Esophagus squamous epithelium (tissue), 5 donors: ENCODE measurements around the gene IGLL1. TPM values are rescaled to one million over a fixed set of nuclear protein-coding genes. Genes with fewer than 3 reads are reported as not detected.
"Not testable (repeated sequence)": the region's sequence is repeated elsewhere in the genome, so short reads cannot be mapped to it uniquely, and the experiment has no call there.

Source experiments
- DNase-seq: peaks from one replicate; lab custom pipeline; 2025; lab: John Stamatoyannopoulos, UW
- H3K27ac ChIP-seq, 4 donors: fragments of 200-600 bp; sonication (generic); one replicate each; pipeline ENCODE4 v1.5.1; 2016 to 2019; ENCODE audit warnings: mild to moderate bottlenecking in 1 of 4
- H3K27me3 ChIP-seq, 4 donors: fragments of 200-600 bp; sonication (generic); 1 replicate in 3 of 4; 2 replicates in 1 of 4; pipeline versions ENCODE4 v1.5.1 to v1.6.0; 2017 to 2021; ENCODE audit warnings: antibody characterized with exemption in 1 of 4
- H3K36me3 ChIP-seq, 3 donors: fragments of 200-600 bp; sonication (generic); one replicate each; pipeline ENCODE4 v1.5.1; 2016 to 2019
- H3K4me1 ChIP-seq, 3 donors: fragments of 200-600 bp; sonication (generic); one replicate each; pipeline ENCODE4 v1.5.1; 2017 to 2019
- H3K4me3 ChIP-seq, 4 donors: fragments of 200-600 bp; sonication (generic); 1 replicate in 3 of 4; 2 replicates in 1 of 4; pipeline ENCODE4 v1.5.1; 2016 to 2019; ENCODE audit warnings: mild to moderate bottlenecking in 2 of 4, moderate library complexity in 1 of 4
- H3K9me3 ChIP-seq, 3 donors: fragments of 200-600 bp; sonication (generic); one replicate each; pipeline ENCODE4 v1.5.1; 2016 to 2019
- POLR2A ChIP-seq, 4 donors: fragments of 450-650 bp; IDR thresholded peaks; one replicate each; pipeline ENCODE4 v1.6.1; 2017; ENCODE audit warnings: antibody characterized with exemption in 4 of 4, mild to moderate bottlenecking in 4 of 4, moderate library complexity in 3 of 4
- WGBS, 2 donors: methylation state at CpG; one replicate each; pipeline ENCODE4 v1.1.5; 2018; 5-methylcytosine and 5-hydroxymethylcytosine counted together
- intact Hi-C: fragments of 100-400 bp; cut with DNase I; formaldehyde crosslinking; loops from one replicate; pipeline ENCODE4 v1.15.0; 2022
- total RNA-seq, 4 donors: library from RNA; depleted of rRNA; stranded (reverse); fragments of >200 nt; gene quantifications; one replicate each; pipeline ENCODE4 v1.1.0, GENCODE V29; 2016
- TF ChIP-seq, protein P1 (sequence below), 6 experiments: fragments of 450-650 bp in 4 of 6; fragments of 200-600 bp in 2 of 6; sonication (generic) in 2 of 6; IDR thresholded peaks; one replicate each; pipeline ENCODE4 v1.5.1; 2016 to 2019; ENCODE audit warnings: antibody characterized with exemption in 6 of 6, mild to moderate bottlenecking in 4 of 6, moderate library complexity in 4 of 6
- donor health status: DM: yes; HTN: yes; CAD: no.

Gene IGLL1
- total RNA-seq, 4 donors from 2014 or later: not detected

DNA sequence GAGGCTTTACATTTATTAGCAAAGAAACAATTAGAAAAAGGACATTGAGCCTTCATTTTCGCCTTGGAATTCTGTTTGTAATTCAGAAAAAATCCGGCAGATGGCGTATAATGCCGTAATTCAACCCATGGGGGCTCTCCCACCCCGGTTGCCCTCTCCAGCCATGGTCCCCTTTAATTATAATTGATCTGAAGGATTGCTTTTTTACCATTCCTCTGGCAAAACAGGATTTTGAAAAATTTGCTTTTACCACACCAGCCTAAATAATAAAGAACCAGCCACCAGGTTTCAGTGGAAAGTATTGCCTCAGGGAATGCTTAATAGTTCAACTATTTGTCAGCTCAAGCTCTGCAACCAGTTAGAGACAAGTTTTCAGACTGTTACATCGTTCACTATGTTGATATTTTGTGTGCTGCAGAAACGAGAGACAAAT lies 38.2 kb downstream of the IGLL1 start:
- TF ChIP-seq, protein P1, sequence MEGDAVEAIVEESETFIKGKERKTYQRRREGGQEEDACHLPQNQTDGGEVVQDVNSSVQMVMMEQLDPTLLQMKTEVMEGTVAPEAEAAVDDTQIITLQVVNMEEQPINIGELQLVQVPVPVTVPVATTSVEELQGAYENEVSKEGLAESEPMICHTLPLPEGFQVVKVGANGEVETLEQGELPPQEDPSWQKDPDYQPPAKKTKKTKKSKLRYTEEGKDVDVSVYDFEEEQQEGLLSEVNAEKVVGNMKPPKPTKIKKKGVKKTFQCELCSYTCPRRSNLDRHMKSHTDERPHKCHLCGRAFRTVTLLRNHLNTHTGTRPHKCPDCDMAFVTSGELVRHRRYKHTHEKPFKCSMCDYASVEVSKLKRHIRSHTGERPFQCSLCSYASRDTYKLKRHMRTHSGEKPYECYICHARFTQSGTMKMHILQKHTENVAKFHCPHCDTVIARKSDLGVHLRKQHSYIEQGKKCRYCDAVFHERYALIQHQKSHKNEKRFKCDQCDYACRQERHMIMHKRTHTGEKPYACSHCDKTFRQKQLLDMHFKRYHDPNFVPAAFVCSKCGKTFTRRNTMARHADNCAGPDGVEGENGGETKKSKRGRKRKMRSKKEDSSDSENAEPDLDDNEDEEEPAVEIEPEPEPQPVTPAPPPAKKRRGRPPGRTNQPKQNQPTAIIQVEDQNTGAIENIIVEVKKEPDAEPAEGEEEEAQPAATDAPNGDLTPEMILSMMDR (IDR thresholded peaks at IDR 0.05): peak; percentile 44 to 71 (median 62)
- H3K4me3 ChIP-seq, H3K27ac ChIP-seq, DNase-seq, H3K9me3 ChIP-seq, intact Hi-C loops, H3K36me3 ChIP-seq: not testable (repeated sequence)
- peaks cover 0 to 15% (median 0%) of the 10 kb centered on the region in 3 donors for H3K4me1 ChIP-seq
- 1 to 3% methylated on average over 7 of the region's 7 CpGs for WGBS, 2 donors
- H3K27me3 ChIP-seq: peaks cover 0 to 32% (median 0%) of the 10 kb centered on the region in 4 donors

DNA sequence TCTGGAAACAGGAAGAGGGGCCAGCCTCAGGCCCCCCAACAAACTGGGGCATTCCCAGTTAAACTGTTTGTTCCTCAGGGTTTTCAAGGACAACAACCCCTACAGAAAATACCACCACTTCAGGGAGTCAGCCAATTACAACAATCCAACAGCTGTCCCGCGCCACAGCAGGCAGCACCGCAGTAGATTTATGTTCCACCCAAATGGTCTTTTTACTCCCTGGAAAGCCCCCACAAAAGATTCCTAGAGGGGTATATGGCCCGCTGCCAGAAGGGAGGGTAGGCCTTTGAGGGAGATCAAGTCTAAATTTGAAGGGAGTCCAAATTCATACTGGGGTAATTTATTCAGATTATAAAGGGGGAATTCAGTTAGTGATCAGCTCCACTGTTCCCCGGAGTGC lies 39.3 kb downstream of the IGLL1 start:
- intact Hi-C loops, H3K36me3 ChIP-seq, H3K27ac ChIP-seq, H3K4me3 ChIP-seq, H3K9me3 ChIP-seq, DNase-seq: not testable (repeated sequence)
- Histone ChIP-seq H3K27me3 (peaks cover 0 to 36% (median 0%) of the 10 kb centered on the region in 4 donors), H3K4me1 (peaks cover 0 to 20% (median 0%) of the 10 kb centered on the region in 3 donors)
- WGBS, 2 donors: 83 to 84% methylated on average over 5 of the region's 5 CpGs

DNA sequence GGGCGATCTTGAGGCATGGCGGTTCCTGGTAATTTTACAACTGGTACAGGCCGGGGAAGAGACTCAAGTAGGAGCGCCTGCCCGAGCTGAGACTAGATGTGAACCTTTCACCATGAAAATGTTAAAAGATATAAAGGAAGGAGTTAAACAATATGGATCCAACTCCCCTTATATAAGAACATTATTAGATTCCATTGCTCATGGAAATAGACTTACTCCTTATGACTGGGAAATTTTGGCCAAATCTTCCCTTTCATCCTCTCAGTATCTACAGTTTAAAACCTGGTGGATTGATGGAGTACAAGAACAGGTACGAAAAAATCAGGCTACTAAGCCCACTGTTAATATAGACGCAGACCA lies 40.3 kb downstream of the IGLL1 start:
- H3K9me3 ChIP-seq, H3K27ac ChIP-seq, H3K36me3 ChIP-seq, H3K4me3 ChIP-seq, DNase-seq: not testable (repeated sequence)
- Histone ChIP-seq H3K27me3 (peaks cover 0 to 46% (median 0%) of the 10 kb centered on the region in 4 donors), H3K4me1 (peaks cover 0 to 21% (median 0%) of the 10 kb centered on the region in 3 donors)
- intact Hi-C loops: loop anchor here (5.0 to 10.0 kb wide), 2 partner anchors 138 to 305 kb away; no protein-coding TSS in a partner anchor
- WGBS, 2 donors: 13% methylated on average over 6 of the region's 7 CpGs; no CpG with 5 or more reads in 1 of the 2 donors

DNA sequence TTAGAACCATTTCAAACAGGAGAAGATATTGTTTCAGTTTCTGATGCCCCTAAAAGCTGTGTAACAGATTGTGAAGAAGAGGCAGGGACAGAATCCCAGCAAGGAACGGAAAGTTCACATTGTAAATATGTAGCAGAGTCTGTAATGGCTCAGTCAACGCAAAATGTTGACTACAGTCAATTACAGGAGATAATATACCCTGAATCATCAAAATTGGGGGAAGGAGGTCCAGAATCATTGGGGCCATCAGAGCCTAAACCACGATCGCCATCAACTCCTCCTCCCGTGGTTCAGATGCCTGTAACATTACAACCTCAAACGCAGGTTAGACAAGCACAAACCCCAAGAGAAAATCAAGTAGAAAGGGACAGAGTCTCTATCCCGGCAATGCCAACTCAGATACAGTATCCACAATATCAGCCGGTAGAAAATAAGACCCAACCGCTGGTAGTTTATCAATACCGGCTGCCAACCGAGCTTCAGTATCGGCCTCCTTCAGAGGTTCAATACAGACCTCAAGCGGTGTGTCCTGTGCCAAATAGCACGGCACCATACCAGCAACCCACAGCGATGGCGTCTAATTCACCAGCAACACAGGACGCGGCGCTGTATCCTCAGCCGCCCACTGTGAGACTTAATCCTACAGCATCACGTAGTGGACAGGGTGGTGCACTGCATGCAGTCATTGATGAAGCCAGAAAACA lies 40.8 kb downstream of the IGLL1 start:
- H3K27me3 ChIP-seq: peaks cover 0 to 52% (median 0%) of the 10 kb centered on the region in 4 donors
- no peaks in the 10 kb centered on the region for H3K9me3 ChIP-seq
- peaks cover 0 to 21% (median 0%) of the 10 kb centered on the region in 3 donors for H3K4me1 ChIP-seq
- H3K27ac ChIP-seq: no peak overlapping the region
- 35 to 68% methylated on average over 9 to 16 of the region's 21 CpGs for WGBS, 2 donors
- TF ChIP-seq, protein P1 (IDR thresholded peaks at IDR 0.05): peak; percentile 78 to 96 (median 93)
- no peak for TF ChIP-seq POLR2A (IDR thresholded peaks at IDR 0.05)
- peak; percentile 20 for DNase-seq
- H3K4me3 ChIP-seq: no peak overlapping the region
- intact Hi-C loops: loop anchor here (5.0 to 10.0 kb wide), 2 partner anchors 137 to 306 kb away; no protein-coding TSS in a partner anchor
- no peaks in the 10 kb centered on the region for H3K36me3 ChIP-seq

DNA sequence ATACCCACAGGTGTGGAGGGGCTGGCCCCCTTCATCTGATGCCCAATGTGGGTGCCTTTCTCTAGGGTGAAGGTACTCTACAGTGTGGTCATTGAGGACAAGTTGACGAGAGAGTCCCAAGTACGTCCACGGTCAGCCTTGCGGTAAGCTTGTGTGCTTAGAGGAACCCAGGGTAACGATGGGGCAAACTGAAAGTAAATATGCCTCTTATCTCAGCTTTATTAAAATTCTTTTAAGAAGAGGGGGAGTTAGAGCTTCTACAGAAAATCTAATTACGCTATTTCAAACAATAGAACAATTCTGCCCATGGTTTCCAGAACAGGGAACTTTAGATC lies 41.4 kb downstream of the IGLL1 start:
- H3K27ac ChIP-seq, H3K4me3 ChIP-seq, H3K36me3 ChIP-seq, H3K9me3 ChIP-seq, DNase-seq: not testable (repeated sequence)
- Histone ChIP-seq H3K27me3 (peaks cover 0 to 57% (median 0%) of the 10 kb centered on the region in 4 donors), H3K4me1 (peaks cover 0 to 21% (median 0%) of the 10 kb centered on the region in 3 donors)
- 88 to 89% methylated on average over 5 to 6 of the region's 6 CpGs for WGBS, 2 donors
- intact Hi-C loops: loop anchor here (5.0 to 10.0 kb wide), 2 partner anchors 136 to 306 kb away; no protein-coding TSS in a partner anchor

DNA sequence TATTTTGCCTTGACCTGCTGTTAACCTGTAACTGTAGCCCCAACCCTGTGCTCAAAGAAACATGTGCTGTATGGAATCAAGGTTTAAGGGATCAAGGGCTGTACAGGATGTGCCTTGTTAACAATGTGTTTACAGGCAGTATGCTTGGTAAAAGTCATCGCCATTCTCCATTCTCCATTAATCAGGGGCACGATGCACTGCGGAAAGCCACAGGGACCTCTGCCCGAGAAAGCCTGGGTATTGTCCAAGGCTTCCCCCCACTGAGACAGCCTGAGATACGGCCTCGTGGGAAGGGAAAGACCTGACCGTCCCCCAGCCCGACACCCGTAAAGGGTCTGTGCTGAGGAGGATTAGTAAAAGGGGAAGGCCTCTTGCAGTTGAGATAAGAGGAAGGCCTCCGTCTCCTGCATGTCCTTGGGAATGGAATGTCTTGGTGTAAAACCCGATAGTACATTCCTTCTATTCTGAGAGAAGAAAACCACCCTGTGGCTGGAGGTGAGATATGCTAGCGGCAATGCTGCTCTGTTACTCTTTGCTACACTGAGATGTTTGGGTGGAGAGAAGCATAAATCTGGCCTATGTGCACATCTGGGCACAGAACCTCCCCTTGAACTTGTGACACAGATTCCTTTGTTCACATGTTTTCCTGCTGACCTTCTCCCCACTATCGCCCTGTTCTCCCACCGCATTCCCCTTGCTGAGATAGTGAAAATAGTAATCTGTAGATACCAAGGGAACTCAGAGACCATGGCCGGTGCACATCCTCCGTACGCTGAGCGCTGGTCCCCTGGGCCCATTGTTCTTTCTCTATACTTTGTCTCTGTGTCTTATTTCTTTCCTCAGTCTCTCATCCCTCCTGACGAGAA lies 42.0 kb downstream of the IGLL1 start:
- peaks cover 0 to 63% (median 0%) of the 10 kb centered on the region in 4 donors for H3K27me3 ChIP-seq
- H3K9me3 ChIP-seq, H3K36me3 ChIP-seq, H3K4me3 ChIP-seq, H3K27ac ChIP-seq, DNase-seq: not testable (repeated sequence)
- H3K4me1 ChIP-seq: peaks cover 0 to 20% (median 0%) of the 10 kb centered on the region in 3 donors
- intact Hi-C loops: loop anchor here (5.0 to 10.0 kb wide), 2 partner anchors 136 to 307 kb away; no protein-coding TSS in a partner anchor
- 87 to 90% methylated on average over 13 to 16 of the region's 19 CpGs for WGBS, 2 donors
